Sigmoid colon (tissue), 4 donors: ENCODE measurements around the gene GRK6.

Source experiments
- CTCF ChIP-seq, 4 experiments: fragments of 450-650 bp in 3 of 4; fragments of 200-600 bp in 1 of 4; IDR thresholded peaks; one replicate each; pipeline ENCODE4 v1.5.1; 2016 to 2019; ENCODE audit warnings: antibody characterized with exemption in 4 of 4, mild to moderate bottlenecking in 3 of 4, moderate library complexity in 2 of 4
- EP300 ChIP-seq, 4 donors: sonication (generic); formaldehyde crosslinking; IDR thresholded peaks; one replicate each; pipeline ENCODE4 v1.6.1; 2017; ENCODE audit warnings: antibody characterized with exemption in 4 of 4
- POLR2A ChIP-seq, 2 donors: fragments of 450-650 bp; IDR thresholded peaks; one replicate each; pipeline ENCODE4 v1.6.1; 2016; ENCODE audit warnings: antibody characterized with exemption in 2 of 2, mild to moderate bottlenecking in 2 of 2, moderate library complexity in 2 of 2
- POLR2AphosphoS5 ChIP-seq, 4 donors: sonication (generic); formaldehyde crosslinking; IDR thresholded peaks; one replicate each; pipeline ENCODE4 v1.6.1; 2017; ENCODE audit warnings: antibody characterized with exemption in 4 of 4

GRCh38 chr5:177445052-177445916, 18.8 kb downstream of the GRK6 start:
- no peak for TF ChIP-seq POLR2A (IDR thresholded peaks at IDR 0.05)
- TF ChIP-seq CTCF (IDR thresholded peaks at IDR 0.05) = no peak
- no peak for TF ChIP-seq POLR2AphosphoS5 (IDR thresholded peaks at IDR 0.05)
- TF ChIP-seq EP300 (IDR thresholded peaks at IDR 0.05) = no peak
